Peyer's patch (tissue), 4 donors: ENCODE data around the gene MYO3B. TPM values are rescaled to one million over a fixed set of nuclear protein-coding genes. Genes with fewer than 3 reads are reported as not detected.

Experiments used
- DNase-seq, 3 donors: peaks; one replicate each; pipeline ENCODE4 v3.0.0-alpha.2; 2017 to 2019
- H3K27ac ChIP-seq, 4 donors: fragments of 200-600 bp; sonication (generic); one replicate each; pipeline ENCODE4 v1.5.1; 2016 to 2019
- H3K27me3 ChIP-seq, 2 donors: fragments of 200-600 bp; sonication (generic); one replicate each; pipeline ENCODE4 v1.5.1; 2019
- H3K36me3 ChIP-seq, 3 donors: fragments of 200-600 bp; sonication (generic); one replicate each; pipeline ENCODE4 v1.5.1; 2016 to 2019
- H3K4me1 ChIP-seq, 4 donors: fragments of 200-600 bp; sonication (generic); one replicate each; pipeline ENCODE4 v1.5.1; 2016 to 2019
- H3K4me3 ChIP-seq, 4 donors: fragments of 200-600 bp; sonication (generic); 1 replicate in 3 of 4; 2 replicates in 1 of 4; pipeline ENCODE4 v1.5.1; 2016 to 2019; ENCODE audit warnings: mild to moderate bottlenecking in 1 of 4
- H3K9me3 ChIP-seq, 4 donors: fragments of 200-600 bp; sonication (generic); one replicate each; pipeline ENCODE4 v1.5.1; 2016 to 2019; ENCODE audit warnings: mild to moderate bottlenecking in 1 of 4
- POLR2A ChIP-seq, 2 donors: fragments of 450-650 bp; IDR thresholded peaks; one replicate each; pipeline ENCODE4 v1.5.1; 2017; ENCODE audit warnings: antibody characterized with exemption in 2 of 2, mild to moderate bottlenecking in 2 of 2, moderate library complexity in 2 of 2
- total RNA-seq, 4 donors: library from RNA; depleted of rRNA; stranded (reverse); fragments of >200 nt; gene quantifications; one replicate each; pipeline ENCODE4 v1.1.0, GENCODE V29; 2016
- TF ChIP-seq, protein P1 (sequence below), 6 experiments: fragments of 450-650 bp in 4 of 6; fragments of 200-600 bp in 2 of 6; sonication (generic) in 1 of 6; IDR thresholded peaks; one replicate each; pipeline ENCODE4 v1.5.1; 2017 to 2019; ENCODE audit warnings: antibody characterized with exemption in 6 of 6, mild to moderate bottlenecking in 3 of 6, moderate library complexity in 1 of 6

Gene MYO3B
- total RNA-seq, 4 donors from 2014 or later = not detected

DNA sequence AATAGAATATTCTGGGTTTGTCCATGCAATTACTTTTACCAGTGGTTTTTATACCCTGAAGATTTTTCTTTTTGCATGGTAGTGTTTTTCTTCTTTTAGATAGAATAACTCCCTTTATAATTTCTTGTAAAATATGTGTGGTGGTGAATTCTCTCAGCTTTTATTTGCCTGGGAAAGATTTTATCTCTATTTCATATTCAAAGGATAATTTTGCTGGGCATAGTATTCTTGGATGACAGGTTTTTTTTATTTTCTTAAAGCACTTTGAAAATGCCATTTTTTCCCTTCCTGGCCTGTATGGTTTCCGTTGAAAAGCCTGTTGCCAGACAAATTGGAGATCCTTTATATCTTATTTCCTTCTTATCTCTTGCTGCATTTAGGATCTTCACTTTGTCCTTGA, 113.5 kb downstream of the MYO3B start:
- TF ChIP-seq, protein P1, sequence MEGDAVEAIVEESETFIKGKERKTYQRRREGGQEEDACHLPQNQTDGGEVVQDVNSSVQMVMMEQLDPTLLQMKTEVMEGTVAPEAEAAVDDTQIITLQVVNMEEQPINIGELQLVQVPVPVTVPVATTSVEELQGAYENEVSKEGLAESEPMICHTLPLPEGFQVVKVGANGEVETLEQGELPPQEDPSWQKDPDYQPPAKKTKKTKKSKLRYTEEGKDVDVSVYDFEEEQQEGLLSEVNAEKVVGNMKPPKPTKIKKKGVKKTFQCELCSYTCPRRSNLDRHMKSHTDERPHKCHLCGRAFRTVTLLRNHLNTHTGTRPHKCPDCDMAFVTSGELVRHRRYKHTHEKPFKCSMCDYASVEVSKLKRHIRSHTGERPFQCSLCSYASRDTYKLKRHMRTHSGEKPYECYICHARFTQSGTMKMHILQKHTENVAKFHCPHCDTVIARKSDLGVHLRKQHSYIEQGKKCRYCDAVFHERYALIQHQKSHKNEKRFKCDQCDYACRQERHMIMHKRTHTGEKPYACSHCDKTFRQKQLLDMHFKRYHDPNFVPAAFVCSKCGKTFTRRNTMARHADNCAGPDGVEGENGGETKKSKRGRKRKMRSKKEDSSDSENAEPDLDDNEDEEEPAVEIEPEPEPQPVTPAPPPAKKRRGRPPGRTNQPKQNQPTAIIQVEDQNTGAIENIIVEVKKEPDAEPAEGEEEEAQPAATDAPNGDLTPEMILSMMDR (IDR thresholded peaks at IDR 0.05) = no peak
- no peak for TF ChIP-seq POLR2A (IDR thresholded peaks at IDR 0.05)
- no peaks in the 10 kb centered on the region for H3K4me1 ChIP-seq
- H3K9me3 ChIP-seq = no peaks in the 10 kb centered on the region
- DNase-seq = no peak
- no peaks in the 10 kb centered on the region for H3K36me3 ChIP-seq
- H3K27ac ChIP-seq = no peak overlapping the region
- no peak overlapping the region for H3K4me3 ChIP-seq
- H3K27me3 ChIP-seq = no peaks in the 10 kb centered on the region

DNA sequence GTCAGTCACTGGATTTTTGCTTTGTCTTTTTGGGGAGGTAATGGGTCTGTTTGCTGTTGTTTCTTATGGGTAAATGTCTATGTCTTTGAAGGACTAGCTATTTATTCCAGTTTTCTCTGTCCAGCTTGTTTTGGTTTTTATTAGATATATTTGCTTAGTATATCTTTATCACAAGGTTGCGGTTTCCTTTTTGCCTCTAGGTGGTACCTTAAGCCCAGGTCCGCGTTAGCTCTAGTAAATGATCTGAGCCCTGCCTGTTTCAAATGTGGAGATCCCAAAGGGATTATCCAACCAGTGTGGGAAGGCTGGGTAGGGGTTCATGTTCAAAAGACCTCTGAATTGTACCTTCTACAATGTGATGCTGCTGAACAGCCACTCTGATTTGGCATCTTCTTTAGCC, 114.5 kb downstream of the MYO3B start:
- Histone ChIP-seq H3K27me3 (no peaks in the 10 kb centered on the region), H3K4me1 (no peaks in the 10 kb centered on the region), H3K27ac (no peak overlapping the region), H3K4me3 (no peak overlapping the region), H3K36me3 (no peaks in the 10 kb centered on the region), H3K9me3 (no peaks in the 10 kb centered on the region)
- no peak for TF ChIP-seq POLR2A (IDR thresholded peaks at IDR 0.05)
- TF ChIP-seq, protein P1 (IDR thresholded peaks at IDR 0.05) = no peak
- no peak for DNase-seq

DNA sequence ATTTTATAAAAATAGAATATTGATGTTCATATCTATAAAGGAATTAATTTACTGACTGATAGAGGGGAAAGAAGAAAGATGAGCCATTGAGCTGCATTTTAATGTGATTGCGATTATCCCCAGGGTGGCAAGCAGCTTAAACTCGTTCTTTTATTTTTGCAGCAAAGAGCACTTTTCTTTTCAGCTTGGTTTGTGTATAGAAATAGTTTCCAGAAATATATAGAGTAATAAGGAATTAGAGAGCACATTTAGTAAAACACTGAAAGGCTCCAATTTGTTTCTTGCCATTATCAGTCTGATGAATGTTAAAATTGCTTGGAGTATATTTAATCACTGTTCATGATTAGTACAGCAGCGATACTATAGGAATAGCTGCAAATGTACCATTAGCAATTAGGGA, 119.5 kb downstream of the MYO3B start:
- H3K27ac ChIP-seq = no peak overlapping the region
- H3K27me3 ChIP-seq = no peaks in the 10 kb centered on the region
- H3K4me1 ChIP-seq = no peaks in the 10 kb centered on the region
- H3K4me3 ChIP-seq = no peak overlapping the region
- TF ChIP-seq, protein P1 (IDR thresholded peaks at IDR 0.05) = no peak
- TF ChIP-seq POLR2A (IDR thresholded peaks at IDR 0.05) = no peak
- H3K9me3 ChIP-seq = no peaks in the 10 kb centered on the region
- no peaks in the 10 kb centered on the region for H3K36me3 ChIP-seq
- DNase-seq = no peak

DNA sequence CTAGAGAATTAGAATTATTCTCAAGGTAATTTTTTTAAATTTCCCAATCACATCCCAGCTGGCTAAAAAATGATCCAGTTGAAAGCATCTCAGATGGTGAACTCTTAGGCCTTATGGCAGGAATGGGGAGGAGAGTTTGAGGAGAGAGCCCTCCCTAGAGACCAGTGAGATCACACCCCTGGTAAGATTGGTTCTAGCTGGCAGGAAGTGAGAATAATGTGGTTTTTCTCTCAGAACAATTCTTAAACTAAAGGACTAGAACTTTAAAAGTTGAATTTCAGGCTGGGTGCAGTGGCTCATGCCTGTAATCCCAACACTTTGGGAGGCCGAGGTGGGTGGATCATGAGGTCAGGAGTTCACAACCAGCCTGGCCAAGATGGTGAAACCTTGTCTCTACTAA, 120.2 kb downstream of the MYO3B start:
- TF ChIP-seq POLR2A (IDR thresholded peaks at IDR 0.05) = no peak
- TF ChIP-seq, protein P1 (IDR thresholded peaks at IDR 0.05) = no peak
- Histone ChIP-seq H3K27me3 (no peaks in the 10 kb centered on the region), H3K36me3 (no peaks in the 10 kb centered on the region), H3K4me1 (no peaks in the 10 kb centered on the region), H3K9me3 (no peaks in the 10 kb centered on the region), H3K4me3 (no peak overlapping the region), H3K27ac (no peak overlapping the region)
- no peak for DNase-seq

DNA sequence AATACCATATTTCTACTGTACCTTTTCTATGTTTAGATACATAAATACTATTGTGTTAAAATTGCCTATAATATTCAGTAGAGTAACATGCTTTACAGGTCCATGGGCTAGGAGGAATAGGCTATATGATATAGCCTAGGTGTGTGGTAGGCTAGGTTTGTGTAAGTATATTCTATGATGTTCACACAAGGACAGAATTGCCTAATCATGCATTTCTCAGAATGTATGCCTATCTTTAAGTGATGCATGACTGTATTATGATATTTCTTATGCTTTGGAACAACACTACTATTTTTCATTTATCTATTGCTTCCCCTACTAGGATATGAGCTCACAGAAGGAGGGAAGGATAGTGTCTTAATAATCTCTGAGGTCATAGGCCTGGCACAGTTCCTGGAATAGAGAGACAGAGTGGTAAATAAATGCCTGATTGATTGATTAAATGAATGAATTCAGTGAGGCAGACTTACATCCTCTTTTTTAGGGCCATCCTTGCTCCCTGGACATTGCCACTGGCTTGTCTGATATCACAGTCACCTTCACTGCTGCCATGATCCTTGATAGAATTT, 121.0 kb downstream of the MYO3B start:
- no peaks in the 10 kb centered on the region for H3K9me3 ChIP-seq
- no peaks in the 10 kb centered on the region for H3K27me3 ChIP-seq
- no peak overlapping the region for H3K4me3 ChIP-seq
- TF ChIP-seq POLR2A (IDR thresholded peaks at IDR 0.05) = no peak
- TF ChIP-seq, protein P1 (IDR thresholded peaks at IDR 0.05) = no peak
- H3K27ac ChIP-seq = no peak overlapping the region
- no peak for DNase-seq
- no peaks in the 10 kb centered on the region for H3K4me1 ChIP-seq
- H3K36me3 ChIP-seq = no peaks in the 10 kb centered on the region

DNA sequence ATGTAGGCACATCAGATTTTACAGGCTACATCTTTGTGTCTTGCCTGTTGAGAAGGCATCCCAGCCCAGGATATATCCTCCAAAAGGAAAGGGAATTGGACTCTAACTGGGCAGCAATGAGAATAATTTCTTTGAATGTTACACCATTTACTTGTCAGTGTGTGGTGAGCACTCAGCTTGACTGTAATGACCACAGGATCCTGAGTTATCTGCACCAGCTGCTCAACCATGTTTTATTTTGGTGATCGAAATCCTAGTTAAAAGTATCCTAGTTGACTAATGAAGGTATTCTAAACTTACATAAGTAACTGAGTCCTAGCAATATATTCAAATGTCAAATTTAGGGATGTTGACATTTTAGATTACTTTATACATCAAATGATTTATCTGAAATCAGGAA, 123.0 kb downstream of the MYO3B start:
- no peaks in the 10 kb centered on the region for H3K9me3 ChIP-seq
- H3K36me3 ChIP-seq = no peaks in the 10 kb centered on the region
- H3K4me1 ChIP-seq = peaks cover 0 to under 1% (median 0%) of the 10 kb centered on the region in 4 donors
- DNase-seq = no peak
- no peak overlapping the region for H3K4me3 ChIP-seq
- no peak overlapping the region for H3K27ac ChIP-seq
- no peaks in the 10 kb centered on the region for H3K27me3 ChIP-seq
- TF ChIP-seq POLR2A (IDR thresholded peaks at IDR 0.05) = no peak
- TF ChIP-seq, protein P1 (IDR thresholded peaks at IDR 0.05) = no peak
